Activated naive CD8-positive, alpha-beta T cell treated with anti-CD3 and anti-CD28 coated beads, Interleukin-2, amount 10 ng/mL, durations not matched to agents 7 days and 5 days (primary cell): Measurements from ENCODE around the gene TTC1. TPM values are rescaled to one million over a fixed set of nuclear protein-coding genes. Genes with fewer than 3 reads are reported as not detected.
"Not testable (repeated sequence)": the region's sequence is repeated elsewhere in the genome, so short reads cannot be mapped to it uniquely, and the experiment has no call there.

Experiments used
- ATAC-seq: fragments of 150-1000 bp; cut with Tn5 transposase; one replicate; pipeline ENCODE4 v1.10.0; 2021; ENCODE audit warnings: low read depth, moderate library complexity
- POLR2A ChIA-PET: fragments of 350-600 bp; sonication (Branson Sonifier 250); formaldehyde crosslinking; loops from one replicate; lab custom pipeline; 2021; ENCODE audit warnings: antibody characterized with exemption; lab: Charles Lee
- DNase-seq: peaks from one replicate; pipeline ENCODE4 v3.0.0; 2021
- H3K27ac Mint-ChIP-seq: one replicate; pipeline ENCODE4 v1.8.0; 2022; ENCODE audit warnings: mild to moderate bottlenecking, mixed read lengths
- H3K27me3 Mint-ChIP-seq: one replicate; pipeline ENCODE4 v1.8.0; 2022; ENCODE audit warnings: mild to moderate bottlenecking, moderate library complexity, mixed read lengths
- H3K36me3 Mint-ChIP-seq: one replicate; pipeline ENCODE4 v1.8.0; 2021; ENCODE audit warnings: mild to moderate bottlenecking, mixed read lengths
- H3K4me1 Mint-ChIP-seq: one replicate; pipeline ENCODE4 v1.8.0; 2021; ENCODE audit warnings: mixed read lengths
- H3K4me3 Mint-ChIP-seq: one replicate; pipeline ENCODE4 v1.8.0; 2022; ENCODE audit warnings: mild to moderate bottlenecking, moderate library complexity, mixed read lengths
- H3K9me3 Mint-ChIP-seq: one replicate; pipeline ENCODE4 v1.8.0; 2021; ENCODE audit warnings: mixed read lengths
- total RNA-seq, 2 experiments: library from RNA; stranded (reverse); gene quantifications; one replicate each; pipeline ENCODE4 v1.2.3, GENCODE V29; 2021

Gene TTC1
- total RNA-seq, 2 experiments from 2014 or later: 42.0 to 44.0 TPM

- Mint-ChIP-seq H3K4me3 (no peak overlapping the region), H3K27ac (no peak overlapping the region), H3K9me3 (no peaks in the 10 kb centered on the region), H3K27me3 (no peaks in the 10 kb centered on the region), H3K36me3 (peaks cover 5% of the 10 kb centered on the region), H3K4me1 (no peaks in the 10 kb centered on the region)
- POLR2A ChIA-PET: no interaction called here
- DNase-seq: no peak
- ATAC-seq: no peak
Measured at GRCh38 chr5:160064417-160064810, 55.5 kb downstream of the TTC1 start.

GRCh38 chr5:160064995-160065614 is 56.2 kb downstream of the TTC1 start:
- no peak overlapping the region for H3K27ac Mint-ChIP-seq
- POLR2A ChIA-PET: no interaction called here

GRCh38 chr5:160069120-160069519 is 60.2 kb downstream of the TTC1 start:
- H3K27ac Mint-ChIP-seq, DNase-seq, H3K4me3 Mint-ChIP-seq, H3K36me3 Mint-ChIP-seq, POLR2A ChIA-PET, H3K9me3 Mint-ChIP-seq, H3K27me3 Mint-ChIP-seq, H3K4me1 Mint-ChIP-seq, ATAC-seq: not testable (repeated sequence)

More at GRCh38 chr5:160064995-160065614, 56.2 kb downstream of the TTC1 start:
- Mint-ChIP-seq H3K27me3 (no peaks in the 10 kb centered on the region), H3K9me3 (no peaks in the 10 kb centered on the region), H3K4me1 (no peaks in the 10 kb centered on the region), H3K36me3 (peaks cover 5% of the 10 kb centered on the region), H3K4me3 (no peak overlapping the region)
- DNase-seq (no peak), ATAC-seq (no peak)

- Mint-ChIP-seq H3K9me3 (no peaks in the 10 kb centered on the region), H3K27me3 (no peaks in the 10 kb centered on the region), H3K27ac (peak overlapping the region; percentile 6), H3K36me3 (peaks cover 3% of the 10 kb centered on the region), H3K4me3 (no peak overlapping the region), H3K4me1 (peaks cover 8% of the 10 kb centered on the region)
- DNase-seq (no peak), ATAC-seq (no peak)
- POLR2A ChIA-PET: no interaction called here
Measured at GRCh38 chr5:160071516-160071915, 62.6 kb downstream of the TTC1 start.

GRCh38 chr5:160071916-160072315 is 63.0 kb downstream of the TTC1 start:
- POLR2A ChIA-PET: no interaction called here
- H3K36me3 Mint-ChIP-seq: peaks cover 3% of the 10 kb centered on the region
- no peak for ATAC-seq

GRCh38 chr5:160075073-160075472 is 66.1 kb downstream of the TTC1 start:
- DNase-seq: no peak
- no peak overlapping the region for H3K4me3 Mint-ChIP-seq
- no peaks in the 10 kb centered on the region for H3K27me3 Mint-ChIP-seq
- peaks cover 6% of the 10 kb centered on the region for H3K36me3 Mint-ChIP-seq
- no peak for ATAC-seq
- H3K4me1 Mint-ChIP-seq: peaks cover 8% of the 10 kb centered on the region
- H3K27ac Mint-ChIP-seq: no peak overlapping the region
- POLR2A ChIA-PET: no interaction called here
- H3K9me3 Mint-ChIP-seq: no peaks in the 10 kb centered on the region

More at GRCh38 chr5:160071916-160072315, 63.0 kb downstream of the TTC1 start:
- Mint-ChIP-seq H3K4me3 (no peak overlapping the region), H3K27me3 (no peaks in the 10 kb centered on the region), H3K9me3 (no peaks in the 10 kb centered on the region), H3K27ac (peak overlapping the region; percentile 6), H3K4me1 (peaks cover 8% of the 10 kb centered on the region)
- DNase-seq: no peak

- no peak overlapping the region for H3K27ac Mint-ChIP-seq
- H3K27me3 Mint-ChIP-seq: no peaks in the 10 kb centered on the region
- no peak for DNase-seq
- peaks cover 5% of the 10 kb centered on the region for H3K4me1 Mint-ChIP-seq
- no peak for ATAC-seq
- peaks cover 6% of the 10 kb centered on the region for H3K36me3 Mint-ChIP-seq
- H3K9me3 Mint-ChIP-seq: no peaks in the 10 kb centered on the region
- POLR2A ChIA-PET: no interaction called here
- H3K4me3 Mint-ChIP-seq: no peak overlapping the region
Measured at GRCh38 chr5:160076997-160077396, 68.1 kb downstream of the TTC1 start.

- no peak for ATAC-seq
- H3K4me1 Mint-ChIP-seq: peaks cover 2% of the 10 kb centered on the region
- no peaks in the 10 kb centered on the region for H3K9me3 Mint-ChIP-seq
- no peak overlapping the region for H3K27ac Mint-ChIP-seq
- POLR2A ChIA-PET: no interaction called here
- no peak overlapping the region for H3K4me3 Mint-ChIP-seq
- no peak for DNase-seq
- H3K36me3 Mint-ChIP-seq: peaks cover 6% of the 10 kb centered on the region
- H3K27me3 Mint-ChIP-seq: no peaks in the 10 kb centered on the region
Measured at GRCh38 chr5:160079753-160080152, 70.8 kb downstream of the TTC1 start.

- Mint-ChIP-seq H3K36me3 (peaks cover 3% of the 10 kb centered on the region), H3K9me3 (no peaks in the 10 kb centered on the region), H3K27ac (no peak overlapping the region), H3K27me3 (no peaks in the 10 kb centered on the region), H3K4me1 (peaks cover 2% of the 10 kb centered on the region), H3K4me3 (no peak overlapping the region)
- ATAC-seq (no peak), DNase-seq (no peak)
- POLR2A ChIA-PET: no interaction called here
Measured at GRCh38 chr5:160081495-160081894, 72.6 kb downstream of the TTC1 start.

- ATAC-seq (no peak), DNase-seq (no peak)
- Mint-ChIP-seq H3K36me3 (peaks cover 3% of the 10 kb centered on the region), H3K4me1 (peaks cover 2% of the 10 kb centered on the region), H3K27ac (no peak overlapping the region), H3K27me3 (no peaks in the 10 kb centered on the region), H3K9me3 (no peaks in the 10 kb centered on the region), H3K4me3 (no peak overlapping the region)
- POLR2A ChIA-PET: no interaction called here
Measured at GRCh38 chr5:160082614-160083500, 73.9 kb downstream of the TTC1 start.

- peaks cover 3% of the 10 kb centered on the region for H3K36me3 Mint-ChIP-seq
- peaks cover 2% of the 10 kb centered on the region for H3K4me1 Mint-ChIP-seq
- ATAC-seq (no peak), DNase-seq (no peak)
- H3K9me3 Mint-ChIP-seq: no peaks in the 10 kb centered on the region
- H3K4me3 Mint-ChIP-seq: no peak overlapping the region
- no peak overlapping the region for H3K27ac Mint-ChIP-seq
- POLR2A ChIA-PET: no interaction called here
- no peaks in the 10 kb centered on the region for H3K27me3 Mint-ChIP-seq
Measured at GRCh38 chr5:160083501-160083900, 74.6 kb downstream of the TTC1 start.

- no peak overlapping the region for H3K4me3 Mint-ChIP-seq
Measured at GRCh38 chr5:160084144-160084543, 75.2 kb downstream of the TTC1 start.

GRCh38 chr5:160087199-160087598 is 78.3 kb downstream of the TTC1 start:
- H3K4me3 Mint-ChIP-seq: no peak overlapping the region
- ATAC-seq: no peak
- no peak for DNase-seq
- POLR2A ChIA-PET: no interaction called here
- peaks cover 8% of the 10 kb centered on the region for H3K36me3 Mint-ChIP-seq
- H3K27ac Mint-ChIP-seq: no peak overlapping the region
- H3K27me3 Mint-ChIP-seq: no peaks in the 10 kb centered on the region
- no peaks in the 10 kb centered on the region for H3K9me3 Mint-ChIP-seq
- peaks cover under 1% of the 10 kb centered on the region for H3K4me1 Mint-ChIP-seq

More at GRCh38 chr5:160084144-160084543, 75.2 kb downstream of the TTC1 start:
- Mint-ChIP-seq H3K9me3 (no peaks in the 10 kb centered on the region), H3K27ac (no peak overlapping the region), H3K36me3 (peaks cover under 1% of the 10 kb centered on the region), H3K4me1 (peaks cover 2% of the 10 kb centered on the region), H3K27me3 (no peaks in the 10 kb centered on the region)
- no peak for DNase-seq
- POLR2A ChIA-PET: no interaction called here
- ATAC-seq: no peak

- Mint-ChIP-seq H3K27ac (no peak overlapping the region), H3K27me3 (no peaks in the 10 kb centered on the region), H3K4me3 (no peak overlapping the region), H3K36me3 (peaks cover 24% of the 10 kb centered on the region), H3K9me3 (no peaks in the 10 kb centered on the region), H3K4me1 (peaks cover 13% of the 10 kb centered on the region)
- POLR2A ChIA-PET: no interaction called here
- DNase-seq: no peak
- ATAC-seq: no peak
Measured at GRCh38 chr5:160088805-160089204, 79.9 kb downstream of the TTC1 start.
